Measurements from ENCODE around the gene BCL2L13.
"Not testable (repeated sequence)": the region's sequence is repeated elsewhere in the genome, so short reads cannot be mapped to it uniquely, and the experiment has no call there.

The BCL2L13 gene

GRCh38 chr22:17637490-17638181, 921 bp upstream of the BCL2L13 start:
- DNase-seq, result peak; percentile 46

GRCh38 chr22:17638182-17638431, 450 bp upstream of the BCL2L13 start:
- DNase-seq, result peak; percentile 53

GRCh38 chr22:17639247-17639741, 737 bp downstream of the BCL2L13 start:
- DNase-seq, result peak; percentile 39

- DNase-seq, result no peak
Measured at GRCh38 chr22:17641269-17641668, 2.7 kb downstream of the BCL2L13 start.

- DNase-seq, result not testable (repeated sequence)
Measured at GRCh38 chr22:17642357-17642756, 3.8 kb downstream of the BCL2L13 start.

- no peak for DNase-seq
Measured at GRCh38 chr22:17647452-17647851, 8.9 kb downstream of the BCL2L13 start.

- no peak for DNase-seq
Measured at GRCh38 chr22:17647991-17648390, 9.4 kb downstream of the BCL2L13 start.

GRCh38 chr22:17648569-17648968, 10.0 kb downstream of the BCL2L13 start:
- DNase-seq, result no peak

- DNase-seq, result no peak
Measured at GRCh38 chr22:17655289-17655688, 16.7 kb downstream of the BCL2L13 start.

- no peak for DNase-seq
Measured at GRCh38 chr22:17656870-17657395, 18.4 kb downstream of the BCL2L13 start.

- no peak for DNase-seq
Measured at GRCh38 chr22:17664414-17665055, 26.0 kb downstream of the BCL2L13 start.

GRCh38 chr22:17665248-17665647, 26.7 kb downstream of the BCL2L13 start:
- DNase-seq, result no peak

- no peak for DNase-seq
Measured at GRCh38 chr22:17665854-17666253, 27.3 kb downstream of the BCL2L13 start.

GRCh38 chr22:17671521-17672092, 33.0 kb downstream of the BCL2L13 start:
- not testable (repeated sequence) for DNase-seq

- no peak for DNase-seq
Measured at GRCh38 chr22:17672417-17672991, 33.9 kb downstream of the BCL2L13 start.

- no peak for DNase-seq
Measured at GRCh38 chr22:17674152-17674551, 35.6 kb downstream of the BCL2L13 start.

- no peak for DNase-seq
Measured at GRCh38 chr22:17675584-17675983, 37.0 kb downstream of the BCL2L13 start.

GRCh38 chr22:17678817-17679385, 40.3 kb downstream of the BCL2L13 start:
- no peak for DNase-seq

GRCh38 chr22:17684245-17684644, 45.7 kb downstream of the BCL2L13 start:
- DNase-seq, result no peak

GRCh38 chr22:17692841-17693240, 54.3 kb downstream of the BCL2L13 start:
- no peak for DNase-seq

- DNase-seq, result no peak
Measured at GRCh38 chr22:17694193-17694592, 55.6 kb downstream of the BCL2L13 start.

GRCh38 chr22:17694752-17695151, 56.2 kb downstream of the BCL2L13 start:
- DNase-seq, result no peak

- no peak for DNase-seq
Measured at GRCh38 chr22:17695986-17696385, 57.4 kb downstream of the BCL2L13 start.

All from NCI-H526 treated with DMSO at 0.1 percent for 48 hours (cell line).